HG02588 (cell line): ENCODE data around the gene GAPT.

Experiments used
- ATAC-seq: cut with Tn5 transposase; IDR thresholded peaks from one replicate; pipeline ENCODE4 v1.9.1; 2021; ENCODE audit warnings: mild to moderate bottlenecking, moderate library complexity; ENCODE audit not compliant: unreplicated experiment

The GAPT gene

DNA sequence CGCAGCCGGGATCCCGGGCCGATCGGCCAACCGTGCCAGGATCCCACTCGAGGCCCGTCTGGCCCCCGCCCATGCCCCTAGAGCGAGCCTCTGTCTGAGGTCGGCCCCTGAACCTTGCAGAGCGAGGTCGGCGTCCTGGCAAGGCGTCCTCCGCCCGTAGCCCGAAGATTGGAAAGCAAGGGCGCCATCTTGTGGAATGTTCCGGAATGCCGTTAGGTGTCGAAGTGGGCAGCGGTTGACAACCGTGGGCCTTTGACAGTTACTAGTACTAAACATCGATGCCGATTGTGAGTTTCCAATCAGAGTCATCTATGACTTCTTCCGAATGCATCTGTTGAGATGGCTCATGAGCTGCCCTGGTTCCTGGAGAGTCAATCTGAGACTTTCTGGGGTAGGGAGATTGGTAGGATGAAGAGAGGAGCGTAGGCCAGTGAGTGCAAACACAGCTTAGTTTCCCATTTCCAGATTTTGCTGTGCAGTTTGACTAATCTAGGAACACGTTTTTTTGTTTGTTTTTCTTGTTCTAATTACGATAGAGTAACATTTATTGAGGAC is 30.4 kb upstream of the GAPT start:
- ATAC-seq, result peak; percentile 70

DNA sequence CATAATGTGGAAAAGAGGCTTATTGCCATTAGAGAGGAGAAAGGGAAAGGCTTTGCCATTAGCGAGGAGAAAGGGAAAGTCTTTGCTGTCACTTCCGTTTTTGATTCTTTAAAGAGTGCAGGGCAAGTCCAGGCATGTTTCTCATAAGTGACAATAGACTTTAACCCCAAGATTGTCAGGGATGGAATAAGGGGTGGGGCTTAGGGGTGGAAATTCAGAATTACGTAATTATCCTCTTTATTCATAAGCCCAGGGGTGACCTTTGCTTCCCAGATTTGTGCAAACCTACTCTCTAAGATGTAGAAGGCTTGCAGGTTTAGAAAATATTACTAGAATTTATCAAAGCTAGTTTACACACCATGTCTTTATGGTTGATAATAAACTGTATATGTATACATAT is 29.1 kb upstream of the GAPT start:
- ATAC-seq, result no peak

DNA sequence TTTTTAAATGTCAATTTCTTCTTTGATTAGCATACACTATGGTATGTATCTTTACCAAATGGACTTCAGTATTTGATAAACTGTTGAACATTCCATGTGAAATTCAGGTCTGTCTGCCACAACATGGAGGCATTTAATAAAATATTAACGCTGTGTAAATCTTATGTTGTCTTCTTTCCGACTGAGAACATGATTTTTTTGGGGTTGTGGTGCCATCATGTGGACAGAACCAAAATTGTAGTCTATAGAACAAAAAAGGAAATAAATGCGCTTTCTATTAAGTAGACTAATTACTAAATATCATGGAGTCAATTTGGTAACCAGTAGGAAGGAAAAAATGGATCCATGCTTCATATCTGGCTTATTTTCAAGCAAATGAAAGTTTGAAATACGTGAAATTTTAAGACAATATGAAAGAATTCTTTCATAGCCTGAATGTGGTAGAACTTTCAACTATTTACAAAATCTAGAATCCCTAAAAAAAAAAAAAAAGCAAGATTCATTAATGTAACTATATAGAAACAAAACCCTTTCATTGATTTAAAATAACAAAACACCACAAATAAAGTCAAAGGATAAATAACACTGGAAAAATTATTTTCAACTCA is 28.5 kb upstream of the GAPT start:
- ATAC-seq, result no peak

DNA sequence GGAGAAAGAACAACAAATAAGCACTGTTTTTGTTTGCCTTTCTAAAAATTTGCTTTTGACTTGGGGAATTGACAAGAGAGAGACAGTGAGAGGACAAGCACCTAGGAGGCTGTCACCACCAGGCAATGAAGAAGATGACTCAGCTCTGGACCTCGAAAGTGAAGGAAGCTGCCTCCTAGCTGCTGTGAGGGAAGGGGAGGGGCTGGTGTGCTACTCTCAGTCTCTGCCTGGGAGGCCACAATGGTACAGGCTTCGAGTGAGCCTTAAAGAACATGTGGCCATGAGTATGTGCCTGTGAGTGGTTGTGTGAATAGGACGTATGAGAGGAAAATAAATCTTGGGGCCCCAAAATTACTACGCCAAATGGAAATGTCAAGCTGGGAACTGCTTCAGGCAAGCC is 24.3 kb upstream of the GAPT start:
- peak; percentile 99 for ATAC-seq

DNA sequence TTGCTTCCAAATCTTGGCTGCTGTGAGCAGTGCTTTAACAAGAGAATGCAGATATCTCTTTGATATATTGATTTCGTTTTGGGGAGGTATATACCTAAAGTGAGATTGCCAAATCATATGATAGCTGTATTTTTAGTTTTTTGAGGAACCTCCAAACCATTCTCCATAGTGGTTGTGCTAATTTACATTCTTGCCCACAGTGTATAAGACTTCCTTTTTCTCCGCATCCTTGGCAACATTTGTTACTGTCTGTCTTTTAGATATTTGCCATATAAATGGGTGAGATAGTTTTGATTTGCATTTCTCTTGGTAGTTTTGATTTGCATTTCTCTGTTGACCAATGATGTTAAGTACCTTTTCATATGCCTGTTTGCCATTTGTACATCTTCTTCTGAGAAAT is 21.3 kb upstream of the GAPT start:
- ATAC-seq, result no peak

DNA sequence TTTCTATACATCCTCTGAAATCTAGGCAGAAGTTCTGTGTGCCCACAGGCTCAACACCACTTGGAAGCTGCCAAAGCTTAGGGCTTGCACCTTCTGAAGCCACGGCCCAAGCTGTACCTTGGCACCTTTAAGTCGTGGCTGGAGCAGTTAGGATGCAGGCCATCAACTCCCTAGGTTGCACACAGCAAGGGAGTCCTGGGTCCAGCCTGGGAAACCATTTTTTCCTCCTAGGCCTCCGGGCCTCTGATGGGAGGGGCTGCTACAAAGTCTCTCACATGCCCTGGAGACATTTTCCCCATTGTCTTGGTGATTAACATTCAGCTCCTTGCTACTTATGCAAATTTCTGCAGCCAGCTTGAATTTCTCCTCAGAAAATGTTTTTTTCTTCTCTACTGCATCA is 15.8 kb upstream of the GAPT start:
- ATAC-seq, result no peak

DNA sequence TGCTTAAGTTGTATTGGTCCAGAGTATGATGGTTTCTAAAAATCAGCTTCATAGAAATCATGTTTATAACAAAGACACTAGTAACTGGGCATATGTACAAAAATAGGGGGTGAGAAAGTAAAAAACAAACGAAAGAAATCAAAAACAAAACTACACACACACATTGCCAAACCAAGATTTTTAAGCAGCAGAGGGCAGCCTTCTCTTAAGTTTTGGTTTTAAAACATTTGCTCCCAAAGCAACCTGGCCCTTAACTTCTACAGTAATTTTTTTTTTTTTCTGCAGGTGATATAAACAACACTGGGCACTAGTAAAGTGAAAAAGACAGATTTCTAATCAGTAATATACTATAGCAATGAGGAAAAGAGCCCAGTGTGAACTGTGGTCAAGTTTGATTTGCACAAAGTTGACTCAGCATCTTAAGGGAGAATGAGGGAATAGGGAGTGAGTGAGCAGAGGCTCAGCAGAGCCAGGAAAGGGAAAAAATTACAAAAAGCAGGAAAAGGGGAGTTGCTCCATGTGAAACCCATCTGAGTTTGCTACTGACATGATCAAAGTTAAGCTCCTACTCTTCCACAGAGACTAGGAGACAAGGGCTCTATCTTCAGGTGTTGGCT is 13.4 kb upstream of the GAPT start:
- ATAC-seq, result no peak

DNA sequence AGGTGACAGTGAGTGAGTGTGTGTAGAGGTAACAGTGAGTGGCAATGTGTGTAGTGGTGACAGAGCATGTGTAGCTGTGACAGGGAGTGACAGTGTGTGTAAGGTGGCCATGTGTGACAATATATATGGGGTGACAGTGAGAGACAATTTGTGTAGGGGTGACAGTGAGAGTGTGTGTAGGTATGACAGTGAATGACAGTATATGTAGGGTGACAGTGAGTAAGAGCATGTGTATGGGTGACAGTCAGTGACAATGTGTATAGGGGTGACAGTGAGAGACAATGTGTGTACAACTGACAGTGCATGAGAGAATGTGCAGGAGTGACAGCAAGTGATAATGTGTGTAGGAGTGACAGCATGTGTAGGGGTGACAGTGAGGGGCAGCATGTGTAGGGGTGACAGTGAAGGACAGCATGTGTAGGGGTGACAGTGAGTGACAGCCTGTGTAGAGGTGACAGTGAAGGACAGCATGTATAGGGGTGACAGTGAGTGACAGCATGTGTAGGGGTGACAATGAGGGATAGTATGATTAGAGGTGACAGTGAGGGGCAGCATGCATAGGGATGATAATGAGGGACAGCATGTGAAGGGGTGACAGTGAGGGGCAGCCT is 10.1 kb upstream of the GAPT start:
- no peak for ATAC-seq

DNA sequence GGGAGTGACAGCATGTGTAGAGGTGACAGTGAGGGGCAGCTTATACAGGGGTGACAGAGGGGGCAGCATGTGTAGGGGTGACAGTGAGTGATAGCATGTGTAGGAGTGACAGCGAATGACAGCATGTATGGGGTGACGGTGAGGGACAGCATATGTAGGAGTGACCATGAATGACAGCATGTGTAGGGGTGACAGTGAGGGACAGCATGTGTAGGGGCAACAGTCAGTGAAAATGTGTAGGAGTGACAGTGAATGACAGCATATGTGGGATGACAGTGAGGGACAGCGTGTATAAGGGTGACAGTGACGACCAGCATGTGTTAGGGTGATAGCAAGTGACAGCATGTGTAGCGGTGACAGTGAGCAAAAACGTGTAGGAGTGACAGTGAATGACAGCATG is 9.4 kb upstream of the GAPT start:
- ATAC-seq, result no peak

DNA sequence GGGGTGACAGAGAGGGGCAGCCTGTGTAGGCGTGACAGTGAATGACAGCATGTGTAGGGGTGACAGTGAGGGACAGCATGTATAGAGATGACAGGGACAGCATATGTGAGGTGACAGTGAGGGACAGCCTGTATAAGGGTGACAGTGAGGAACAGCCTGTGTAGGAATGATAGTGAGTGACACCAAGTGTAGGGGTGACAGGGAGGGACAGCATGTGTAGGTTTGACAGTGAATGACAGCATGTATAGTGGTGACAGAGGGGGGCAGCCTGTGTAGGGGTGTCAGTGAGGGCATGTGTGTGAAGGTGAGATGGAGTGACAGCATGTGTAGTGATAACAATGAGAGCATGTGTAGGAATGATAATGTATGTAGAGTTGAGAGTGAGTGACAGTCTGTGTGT is 8.7 kb upstream of the GAPT start:
- no peak for ATAC-seq

DNA sequence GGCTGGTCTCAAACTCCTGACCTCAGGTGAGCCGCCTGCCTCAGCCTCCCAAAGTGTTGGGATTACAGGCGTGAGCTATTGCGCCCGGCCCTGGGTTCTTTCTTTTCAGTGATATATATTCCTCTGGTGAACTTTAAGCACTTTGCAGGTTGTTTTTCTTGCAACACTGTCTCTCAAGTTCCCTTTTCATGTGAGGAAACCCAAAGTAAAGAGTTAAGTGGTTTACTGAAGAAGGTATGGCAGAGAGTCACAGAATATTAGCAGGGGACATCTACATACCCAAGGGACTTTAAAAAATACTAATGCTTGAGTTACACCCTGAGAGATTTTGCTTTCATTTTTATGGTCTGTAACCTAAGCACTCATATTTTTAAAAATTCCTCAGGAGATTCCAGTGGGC is 6.7 kb upstream of the GAPT start:
- no peak for ATAC-seq

DNA sequence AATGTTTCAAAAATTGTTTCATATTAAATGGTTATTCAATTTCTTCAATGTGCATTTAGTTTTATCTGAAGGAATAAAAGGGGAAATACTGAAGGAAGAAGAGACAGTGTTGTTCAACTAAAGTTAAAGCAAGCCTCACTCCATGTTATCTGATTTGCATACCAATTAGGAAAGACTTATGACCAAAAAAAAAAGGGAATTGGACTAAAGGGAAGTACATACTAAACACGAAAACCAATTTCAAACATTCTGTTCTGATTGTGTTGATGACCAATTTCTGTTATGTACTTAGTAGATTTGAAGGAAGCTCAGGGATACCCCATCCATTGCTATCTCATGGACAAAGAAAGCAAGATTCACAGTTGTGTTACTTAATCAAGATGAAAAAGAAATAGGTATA is 4.9 kb upstream of the GAPT start:
- no peak for ATAC-seq

DNA sequence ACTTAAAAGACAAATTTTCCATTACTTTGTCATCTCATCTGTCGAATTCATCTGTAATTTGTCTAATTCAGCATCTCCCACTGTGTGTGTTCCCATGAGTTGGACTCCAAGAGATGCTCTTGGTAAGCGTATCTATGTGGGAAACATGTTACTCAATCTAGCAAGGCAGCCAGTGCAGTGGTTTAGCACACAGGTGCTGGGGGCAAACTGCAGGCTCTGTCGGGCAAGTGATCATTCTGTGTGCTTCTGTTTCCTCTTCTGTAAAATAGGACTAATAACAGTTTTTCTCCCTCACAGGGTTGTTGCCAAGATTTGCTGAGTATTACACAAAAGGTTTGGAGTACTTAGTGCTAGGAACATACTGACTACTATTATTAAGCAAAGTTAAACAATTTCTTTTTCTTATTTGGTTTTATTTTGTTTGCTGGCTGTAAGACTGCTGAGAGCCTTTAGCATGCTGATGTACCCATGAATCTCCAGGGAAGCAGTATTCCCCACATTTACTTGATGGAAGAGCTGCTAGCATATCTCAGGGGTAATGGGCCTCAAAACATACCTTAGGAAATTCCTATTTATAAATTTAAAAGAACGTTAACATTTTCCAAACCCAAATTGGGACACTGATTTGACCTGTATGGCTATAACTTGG is 709 bp upstream of the GAPT start:
- ATAC-seq, result peak; percentile 49

DNA sequence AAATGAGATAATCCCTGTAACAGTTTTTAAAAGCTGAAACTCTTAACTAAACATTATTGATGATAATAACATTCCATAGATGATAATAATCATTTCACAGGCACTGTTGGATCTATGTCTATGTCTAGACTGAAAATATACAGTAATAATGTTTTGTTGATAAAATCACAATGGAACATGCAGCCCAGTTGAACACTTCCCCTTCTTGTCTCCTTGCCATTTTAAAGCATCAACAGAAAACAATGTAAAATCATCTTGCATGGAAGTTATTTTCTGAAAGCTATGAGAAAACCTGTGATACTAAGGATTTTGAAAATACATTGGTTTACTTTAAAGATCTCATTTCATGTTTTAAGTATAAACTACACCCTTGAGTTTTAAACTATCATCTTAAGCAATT is 1.9 kb downstream of the GAPT start:
- ATAC-seq, result no peak

DNA sequence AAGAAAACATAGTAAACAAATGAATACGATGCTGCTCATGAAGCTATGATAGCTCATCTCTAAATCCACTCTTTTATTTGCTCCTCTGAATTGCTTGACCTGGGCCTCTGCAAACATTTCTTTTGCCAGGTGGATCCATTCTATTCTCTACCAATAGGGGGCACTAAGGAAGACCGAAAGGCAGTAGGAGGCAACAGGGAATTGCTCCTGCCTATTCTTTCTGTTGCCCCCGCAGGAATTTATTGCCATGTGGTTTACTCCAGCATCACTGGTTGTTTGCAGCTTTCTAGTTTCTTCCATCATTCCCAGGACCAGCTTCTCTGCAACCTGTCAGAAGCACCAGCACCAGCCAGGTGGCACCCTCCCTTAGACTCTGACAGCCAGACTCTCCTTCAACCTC is 5.3 kb downstream of the GAPT start:
- no peak for ATAC-seq

DNA sequence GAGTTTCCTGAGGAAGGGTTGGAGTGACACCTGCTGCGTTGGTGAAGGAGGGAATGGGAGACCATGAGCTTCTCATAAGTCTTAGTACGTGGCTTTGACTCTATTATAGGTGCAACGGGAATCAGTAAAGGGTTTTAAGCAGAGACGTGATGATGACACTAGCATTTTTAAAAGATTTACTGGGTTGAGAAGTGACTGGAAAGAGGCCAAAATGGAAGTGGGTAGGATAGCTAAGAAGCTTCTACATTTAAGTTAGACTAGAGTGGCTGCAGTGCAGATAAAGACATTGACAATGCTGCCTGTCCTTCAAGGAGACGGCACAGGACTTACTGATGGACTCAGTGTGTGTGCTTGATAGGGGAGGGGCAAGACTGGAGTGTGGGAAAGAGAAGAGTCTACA is 6.2 kb downstream of the GAPT start:
- no peak for ATAC-seq

DNA sequence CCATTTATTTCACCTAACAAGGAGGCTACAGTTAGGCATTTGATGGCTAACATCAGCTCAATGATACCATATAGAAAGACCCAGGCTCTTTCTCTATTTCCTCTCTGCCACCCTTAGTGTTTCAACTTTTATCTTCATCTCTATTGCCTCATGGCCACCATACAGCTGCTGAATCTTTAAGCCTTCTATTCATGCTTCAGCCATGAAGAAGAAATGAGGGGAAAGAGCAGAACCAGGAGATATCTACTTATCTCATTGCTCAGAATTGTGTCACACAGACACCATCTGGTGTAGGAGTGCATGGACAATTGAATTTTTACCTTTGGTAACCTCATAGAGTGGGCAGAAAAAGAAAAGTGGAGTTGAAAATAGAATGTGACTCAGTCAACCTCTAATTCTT is 6.7 kb downstream of the GAPT start:
- no peak for ATAC-seq

DNA sequence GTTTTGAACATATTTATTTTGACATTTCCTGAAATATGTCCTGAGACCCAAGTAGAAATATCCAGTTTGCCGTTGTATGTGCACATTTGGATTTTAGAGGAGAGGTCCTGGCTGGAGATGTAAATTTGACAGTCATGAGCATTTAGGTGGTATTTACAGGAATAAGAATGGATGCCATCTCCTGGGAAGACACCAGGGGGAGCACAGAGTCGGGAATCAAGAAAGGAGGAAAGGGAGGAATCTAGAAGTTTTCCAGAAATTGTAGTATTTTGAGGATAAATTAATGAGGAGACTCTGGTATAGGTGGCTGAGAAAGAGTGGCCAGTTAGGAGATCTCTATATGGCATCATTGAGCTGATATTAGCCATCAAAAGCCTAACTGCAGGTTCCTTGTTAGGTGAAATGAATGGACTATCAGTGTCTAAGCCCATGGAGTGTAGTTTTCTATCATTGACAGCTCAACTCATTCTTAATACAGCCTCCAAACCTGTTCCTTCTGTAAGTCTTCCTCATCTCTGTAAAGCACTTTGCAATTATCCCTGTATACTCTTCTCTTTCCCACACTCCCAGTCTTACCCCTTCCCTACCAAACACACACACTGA is 7.2 kb downstream of the GAPT start:
- no peak for ATAC-seq

DNA sequence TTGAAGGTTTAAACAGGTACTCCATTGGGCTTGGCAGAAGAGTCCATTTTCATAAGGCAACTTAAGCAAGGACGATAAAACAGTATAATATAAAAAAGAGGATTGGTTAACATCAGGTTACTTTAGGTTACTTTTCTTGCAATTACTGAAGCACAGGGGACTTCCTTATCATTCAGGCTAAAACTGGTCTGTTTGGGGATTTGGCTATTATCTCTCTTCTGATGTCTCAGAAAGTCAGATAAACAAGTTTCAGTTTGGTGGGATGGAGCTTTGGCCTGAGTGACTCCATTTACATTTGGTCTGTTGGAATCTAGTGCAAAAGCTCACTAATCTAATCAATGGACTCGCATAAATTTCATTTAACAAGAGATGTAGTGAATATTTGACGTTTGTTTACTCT is 8.0 kb downstream of the GAPT start:
- ATAC-seq, result no peak

DNA sequence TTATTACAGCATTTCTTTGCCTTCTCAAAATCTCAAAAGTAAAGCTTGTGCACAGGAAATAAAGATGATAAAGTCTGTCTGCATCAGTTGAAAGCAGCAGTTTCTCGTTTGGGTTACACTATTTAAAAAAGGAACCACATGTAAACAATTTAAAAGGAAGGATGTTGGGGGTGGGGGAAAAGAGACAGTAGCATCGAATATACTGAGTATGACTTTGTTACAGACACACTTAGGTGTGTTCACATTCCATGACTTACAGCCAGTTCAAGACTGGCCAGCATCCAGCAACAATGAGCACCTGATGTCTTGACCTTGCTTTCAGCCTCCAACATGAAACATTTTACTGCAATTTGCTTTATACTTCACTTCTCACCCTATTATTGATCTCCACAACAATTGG is 8.7 kb downstream of the GAPT start:
- no peak for ATAC-seq

DNA sequence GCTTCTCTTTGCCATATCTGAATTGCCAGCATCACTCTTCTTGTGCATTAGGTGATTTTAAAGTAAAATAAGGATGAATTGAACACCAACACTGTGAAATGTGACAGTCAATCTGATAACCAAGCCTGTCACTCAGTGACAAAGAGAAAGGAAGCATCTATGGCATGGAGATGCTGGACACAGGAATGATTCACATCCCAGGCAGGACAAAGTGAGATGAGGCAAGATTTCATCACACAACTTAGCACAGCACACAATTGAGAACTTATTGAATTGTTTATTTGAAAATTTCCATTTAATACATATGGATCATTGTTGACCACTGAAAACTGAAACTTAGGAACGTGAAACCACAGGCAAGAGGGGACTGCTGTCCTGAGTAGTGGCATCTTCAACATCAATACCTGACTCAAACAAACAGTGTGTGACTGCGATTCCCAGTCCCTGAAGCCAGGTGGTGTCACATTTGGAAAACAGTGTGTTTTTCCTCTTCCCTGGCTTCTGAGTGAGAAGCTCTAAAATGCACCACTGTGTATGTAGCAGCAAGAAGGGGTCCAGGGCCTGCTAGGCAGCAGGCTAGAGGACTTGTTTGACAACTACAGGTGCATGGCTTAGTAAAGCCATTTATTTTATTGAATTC is 10.7 kb downstream of the GAPT start:
- ATAC-seq, result no peak
